OCI-LY1 (cell line): ENCODE data around the gene MIA2.

Experiments
- EZH2 ChIP-seq: fragments of 200-600 bp; sonication (generic), shearing (Covaris generic); IDR thresholded peaks from 2 replicates; pipeline ENCODE4 v1.8.0; 2017; ENCODE audit warnings: borderline replicate concordance, mixed run types, mild to moderate bottlenecking, antibody characterized with exemption, low read length, moderate library complexity, mixed read lengths
- TF ChIP-seq, protein P1 (sequence below): fragments of 200-600 bp; sonication (generic), shearing (Covaris generic); IDR thresholded peaks from 2 replicates; pipeline ENCODE4 v1.5.1; 2017; ENCODE audit warnings: mild to moderate bottlenecking, antibody characterized with exemption, low read length, moderate library complexity, mixed read lengths

DNA sequence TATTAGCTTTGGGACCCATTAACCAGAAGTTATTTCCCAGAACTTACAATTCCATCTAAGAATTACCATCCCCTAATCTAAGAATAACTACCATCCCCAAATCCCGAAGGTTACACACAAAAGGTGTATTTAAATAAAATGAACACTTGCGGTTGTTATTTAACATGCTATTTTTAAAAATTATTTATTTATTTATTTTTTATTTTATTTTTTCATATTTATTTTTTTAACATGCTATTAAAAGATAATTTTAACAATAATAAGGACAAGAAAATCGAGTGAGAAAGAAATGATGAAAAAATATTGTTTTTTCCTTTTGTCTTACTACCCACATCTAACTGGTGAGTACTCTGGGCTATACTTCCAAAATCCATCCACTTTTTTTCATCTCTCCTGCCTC lies 192.2 kb downstream of the MIA2 start:
- no peak for TF ChIP-seq EZH2
- TF ChIP-seq, protein P1, sequence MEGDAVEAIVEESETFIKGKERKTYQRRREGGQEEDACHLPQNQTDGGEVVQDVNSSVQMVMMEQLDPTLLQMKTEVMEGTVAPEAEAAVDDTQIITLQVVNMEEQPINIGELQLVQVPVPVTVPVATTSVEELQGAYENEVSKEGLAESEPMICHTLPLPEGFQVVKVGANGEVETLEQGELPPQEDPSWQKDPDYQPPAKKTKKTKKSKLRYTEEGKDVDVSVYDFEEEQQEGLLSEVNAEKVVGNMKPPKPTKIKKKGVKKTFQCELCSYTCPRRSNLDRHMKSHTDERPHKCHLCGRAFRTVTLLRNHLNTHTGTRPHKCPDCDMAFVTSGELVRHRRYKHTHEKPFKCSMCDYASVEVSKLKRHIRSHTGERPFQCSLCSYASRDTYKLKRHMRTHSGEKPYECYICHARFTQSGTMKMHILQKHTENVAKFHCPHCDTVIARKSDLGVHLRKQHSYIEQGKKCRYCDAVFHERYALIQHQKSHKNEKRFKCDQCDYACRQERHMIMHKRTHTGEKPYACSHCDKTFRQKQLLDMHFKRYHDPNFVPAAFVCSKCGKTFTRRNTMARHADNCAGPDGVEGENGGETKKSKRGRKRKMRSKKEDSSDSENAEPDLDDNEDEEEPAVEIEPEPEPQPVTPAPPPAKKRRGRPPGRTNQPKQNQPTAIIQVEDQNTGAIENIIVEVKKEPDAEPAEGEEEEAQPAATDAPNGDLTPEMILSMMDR = no peak
